ENCODE data around the gene LRMDA. TPM values are rescaled to one million over a fixed set of nuclear protein-coding genes. Genes with fewer than 3 reads are reported as not detected.

LRMDA gene
- total RNA-seq, 3 donors from 2014 or later: 9.4 to 14.9 (median 10.3) TPM

- Histone ChIP-seq H3K4me1 (ENCODE audit: low read depth) (no peaks in the 10 kb centered on the region), H3K4me3 (no peak overlapping the region), H3K9me3 (no peaks in the 10 kb centered on the region), H3K36me3 (ENCODE audit: low read depth) (no peaks in the 10 kb centered on the region)
- intact Hi-C loops (cut with DNase I, micrococcal nuclease): no loop called here
- DNase-seq: no peak
- no peak for TF ChIP-seq CTCF (IDR thresholded peaks at IDR 0.05)
- no peak for ATAC-seq
Observed at GRCh38 chr10:76375761-76376160, 944.3 kb downstream of the LRMDA start.

GRCh38 chr10:76382381-76382851, 951.0 kb downstream of the LRMDA start:
- intact Hi-C loops (cut with DNase I, micrococcal nuclease): no loop called here
- DNase-seq: no peak
- no peak for TF ChIP-seq CTCF (IDR thresholded peaks at IDR 0.05)

GRCh38 chr10:76388321-76389023, 957.0 kb downstream of the LRMDA start:
- no peaks in the 10 kb centered on the region for H3K9me3 ChIP-seq
- TF ChIP-seq CTCF (IDR thresholded peaks at IDR 0.05): no peak
- DNase-seq (no peak), ATAC-seq (no peak)
- H3K4me1 ChIP-seq (ENCODE audit: low read depth): no peaks in the 10 kb centered on the region
- intact Hi-C loops (cut with DNase I, micrococcal nuclease): no loop called here
- H3K4me3 ChIP-seq: no peak overlapping the region
- H3K36me3 ChIP-seq (ENCODE audit: low read depth): no peaks in the 10 kb centered on the region

More at GRCh38 chr10:76382381-76382851, 951.0 kb downstream of the LRMDA start:
- no peak overlapping the region for H3K4me3 ChIP-seq
- no peaks in the 10 kb centered on the region for H3K4me1 ChIP-seq (ENCODE audit: low read depth)
- ATAC-seq: no peak
- no peaks in the 10 kb centered on the region for H3K9me3 ChIP-seq
- no peaks in the 10 kb centered on the region for H3K36me3 ChIP-seq (ENCODE audit: low read depth)

GRCh38 chr10:76393875-76394706, 962.7 kb downstream of the LRMDA start:
- no peak overlapping the region for H3K4me3 ChIP-seq
- no peaks in the 10 kb centered on the region for H3K4me1 ChIP-seq (ENCODE audit: low read depth)
- ATAC-seq (no peak), DNase-seq (no peak)
- H3K36me3 ChIP-seq (ENCODE audit: low read depth): no peaks in the 10 kb centered on the region
- intact Hi-C loops (cut with DNase I, micrococcal nuclease): no loop called here
- H3K9me3 ChIP-seq: no peaks in the 10 kb centered on the region
- TF ChIP-seq CTCF (IDR thresholded peaks at IDR 0.05): no peak

GRCh38 chr10:76394707-76395042, 963.3 kb downstream of the LRMDA start:
- no peak for ATAC-seq
- Histone ChIP-seq H3K9me3 (no peaks in the 10 kb centered on the region), H3K36me3 (ENCODE audit: low read depth) (no peaks in the 10 kb centered on the region), H3K4me1 (ENCODE audit: low read depth) (no peaks in the 10 kb centered on the region), H3K4me3 (no peak overlapping the region)
- intact Hi-C loops (cut with DNase I, micrococcal nuclease): no loop called here
- no peak for TF ChIP-seq CTCF (IDR thresholded peaks at IDR 0.05)
- no peak for DNase-seq

Measured in mucosa of descending colon (tissue), 3 donors.